22Rv1 (cell line): ENCODE data around the gene MANSC4.

Source experiments
- ZFX ChIP-seq: fragments of 450-650 bp; IDR thresholded peaks from 2 replicates; pipeline ENCODE4 v1.6.1; 2017; ENCODE audit warnings: antibody characterized with exemption, borderline replicate concordance
- TF ChIP-seq, protein P1 (sequence below): fragments of 450-650 bp; IDR thresholded peaks from 2 replicates; pipeline ENCODE4 v1.5.1; 2017; ENCODE audit warnings: mild to moderate bottlenecking

DNA sequence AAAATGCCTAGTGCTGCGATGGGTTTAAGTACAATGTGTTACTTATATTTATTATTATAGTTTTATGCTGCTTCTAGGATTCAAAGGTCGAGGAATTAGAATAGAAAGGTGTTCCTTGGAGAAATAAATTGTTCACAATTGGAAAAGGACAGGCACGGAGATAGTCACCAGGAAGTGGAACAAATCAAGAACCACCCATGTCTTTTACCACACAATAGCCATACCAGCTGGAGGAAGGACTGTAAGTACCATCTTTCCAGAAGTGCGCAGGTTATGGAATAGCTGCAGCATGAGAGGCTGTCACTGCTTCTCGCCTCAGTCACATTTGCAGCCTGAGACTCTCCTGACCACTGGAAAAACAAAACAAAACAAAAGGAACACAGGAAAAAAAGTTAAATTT is 40.5 kb upstream of the MANSC4 start:
- TF ChIP-seq, protein P1, sequence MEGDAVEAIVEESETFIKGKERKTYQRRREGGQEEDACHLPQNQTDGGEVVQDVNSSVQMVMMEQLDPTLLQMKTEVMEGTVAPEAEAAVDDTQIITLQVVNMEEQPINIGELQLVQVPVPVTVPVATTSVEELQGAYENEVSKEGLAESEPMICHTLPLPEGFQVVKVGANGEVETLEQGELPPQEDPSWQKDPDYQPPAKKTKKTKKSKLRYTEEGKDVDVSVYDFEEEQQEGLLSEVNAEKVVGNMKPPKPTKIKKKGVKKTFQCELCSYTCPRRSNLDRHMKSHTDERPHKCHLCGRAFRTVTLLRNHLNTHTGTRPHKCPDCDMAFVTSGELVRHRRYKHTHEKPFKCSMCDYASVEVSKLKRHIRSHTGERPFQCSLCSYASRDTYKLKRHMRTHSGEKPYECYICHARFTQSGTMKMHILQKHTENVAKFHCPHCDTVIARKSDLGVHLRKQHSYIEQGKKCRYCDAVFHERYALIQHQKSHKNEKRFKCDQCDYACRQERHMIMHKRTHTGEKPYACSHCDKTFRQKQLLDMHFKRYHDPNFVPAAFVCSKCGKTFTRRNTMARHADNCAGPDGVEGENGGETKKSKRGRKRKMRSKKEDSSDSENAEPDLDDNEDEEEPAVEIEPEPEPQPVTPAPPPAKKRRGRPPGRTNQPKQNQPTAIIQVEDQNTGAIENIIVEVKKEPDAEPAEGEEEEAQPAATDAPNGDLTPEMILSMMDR: no peak
- no peak for TF ChIP-seq ZFX
